ENCODE data around the gene KDM4C.

Gene KDM4C

GRCh38 chr9:6838158-6838557, 80.4 kb downstream of the KDM4C start:
- Histone ChIP-seq H3K27me3 (replicated peaks; ENCODE audit: control insufficient read depth, insufficient read depth, low read length) (no peaks in the 10 kb centered on the region), H3K36me3 (ENCODE audit: control insufficient read depth, insufficient read depth, low read length) (peaks cover 6% of the 10 kb centered on the region), H3K4me3 (replicated peaks; ENCODE audit: low read depth, low read length) (no peak overlapping the region)
- DNase-seq (ENCODE audit: extremely low read depth, insufficient read length), result no peak
- TF ChIP-seq CTCF (IDR thresholded peaks at IDR 0.05; ENCODE audit: insufficient read depth, low read length, poor library complexity, severe bottlenecking), result no peak

GRCh38 chr9:6842584-6842947, 84.8 kb downstream of the KDM4C start:
- TF ChIP-seq CTCF (IDR thresholded peaks at IDR 0.05; ENCODE audit: insufficient read depth, low read length, poor library complexity, severe bottlenecking), result no peak
- Histone ChIP-seq H3K27me3 (replicated peaks; ENCODE audit: control insufficient read depth, insufficient read depth, low read length) (no peaks in the 10 kb centered on the region), H3K36me3 (ENCODE audit: control insufficient read depth, insufficient read depth, low read length) (no peaks in the 10 kb centered on the region), H3K4me3 (replicated peaks; ENCODE audit: low read depth, low read length) (no peak overlapping the region)
- DNase-seq (ENCODE audit: extremely low read depth, insufficient read length), result no peak

- Histone ChIP-seq H3K36me3 (ENCODE audit: control insufficient read depth, insufficient read depth, low read length) (no peaks in the 10 kb centered on the region), H3K27me3 (replicated peaks; ENCODE audit: control insufficient read depth, insufficient read depth, low read length) (no peaks in the 10 kb centered on the region), H3K4me3 (replicated peaks; ENCODE audit: low read depth, low read length) (no peak overlapping the region)
- no peak for DNase-seq (ENCODE audit: extremely low read depth, insufficient read length)
- TF ChIP-seq CTCF (IDR thresholded peaks at IDR 0.05; ENCODE audit: insufficient read depth, low read length, poor library complexity, severe bottlenecking), result no peak
Measured at GRCh38 chr9:6843742-6844141, 86.0 kb downstream of the KDM4C start.

GRCh38 chr9:6844267-6844666, 86.5 kb downstream of the KDM4C start:
- H3K4me3 ChIP-seq (replicated peaks; ENCODE audit: low read depth, low read length), result no peak overlapping the region
- H3K36me3 ChIP-seq (ENCODE audit: control insufficient read depth, insufficient read depth, low read length), result no peaks in the 10 kb centered on the region
- TF ChIP-seq CTCF (IDR thresholded peaks at IDR 0.05; ENCODE audit: insufficient read depth, low read length, poor library complexity, severe bottlenecking), result no peak
- no peaks in the 10 kb centered on the region for H3K27me3 ChIP-seq (replicated peaks; ENCODE audit: control insufficient read depth, insufficient read depth, low read length)
- DNase-seq (ENCODE audit: extremely low read depth, insufficient read length), result no peak

- no peak for TF ChIP-seq CTCF (IDR thresholded peaks at IDR 0.05; ENCODE audit: insufficient read depth, low read length, poor library complexity, severe bottlenecking)
- peaks cover 2% of the 10 kb centered on the region for H3K36me3 ChIP-seq (ENCODE audit: control insufficient read depth, insufficient read depth, low read length)
Measured at GRCh38 chr9:6845128-6845826, 87.5 kb downstream of the KDM4C start.

GRCh38 chr9:6845880-6846279, 88.1 kb downstream of the KDM4C start:
- no peak for DNase-seq (ENCODE audit: extremely low read depth, insufficient read length)
- H3K4me3 ChIP-seq (replicated peaks; ENCODE audit: low read depth, low read length), result no peak overlapping the region
- H3K27me3 ChIP-seq (replicated peaks; ENCODE audit: control insufficient read depth, insufficient read depth, low read length), result no peaks in the 10 kb centered on the region
- no peak for TF ChIP-seq CTCF (IDR thresholded peaks at IDR 0.05; ENCODE audit: insufficient read depth, low read length, poor library complexity, severe bottlenecking)
- H3K36me3 ChIP-seq (ENCODE audit: control insufficient read depth, insufficient read depth, low read length), result peaks cover 2% of the 10 kb centered on the region

More at GRCh38 chr9:6845128-6845826, 87.5 kb downstream of the KDM4C start:
- Histone ChIP-seq H3K27me3 (replicated peaks; ENCODE audit: control insufficient read depth, insufficient read depth, low read length) (no peaks in the 10 kb centered on the region), H3K4me3 (replicated peaks; ENCODE audit: low read depth, low read length) (no peak overlapping the region)
- no peak for DNase-seq (ENCODE audit: extremely low read depth, insufficient read length)

Measured in GM06990 (cell line).